HUES64 (cell line): ENCODE results near the gene RASEF.

ENCODE experiments used
- H3K27ac ChIP-seq: 2 replicates; pipeline ENCODE4 v1.7.0; 2013; ENCODE audit warnings: low read depth, low read length, inconsistent platforms
- H3K27me3 ChIP-seq: 2 replicates; pipeline ENCODE4 v1.6.1; 2013; ENCODE audit warnings: mild to moderate bottlenecking, low read length; ENCODE audit not compliant: insufficient read depth
- H3K36me3 ChIP-seq: 2 replicates; pipeline ENCODE4 v1.6.1; 2013; ENCODE audit warnings: mild to moderate bottlenecking, low read length; ENCODE audit not compliant: insufficient read depth
- H3K4me1 ChIP-seq: 2 replicates; pipeline ENCODE4 v1.6.1; 2013; ENCODE audit warnings: mild to moderate bottlenecking, low read length, moderate library complexity; ENCODE audit not compliant: insufficient read depth
- H3K4me3 ChIP-seq: 2 replicates; pipeline ENCODE4 v1.5.1; 2013; ENCODE audit warnings: mild to moderate bottlenecking, low read length, moderate library complexity
- H3K9ac ChIP-seq: 2 replicates; pipeline ENCODE4 v1.6.1; 2013; ENCODE audit warnings: mild to moderate bottlenecking, low read depth, low read length
- H3K9me3 ChIP-seq: 2 replicates; pipeline ENCODE4 v1.6.1; 2013; ENCODE audit warnings: low read depth, low read length; ENCODE audit not compliant: insufficient read depth
- WGBS: fragments of 150-250, 120-280 bp; methylation state at CpG from one replicate; pipeline ENCODE4 v1.1.7; 2013; ENCODE audit warnings: missing lambda C conversion rate; 5-methylcytosine and 5-hydroxymethylcytosine counted together

The RASEF gene

DNA sequence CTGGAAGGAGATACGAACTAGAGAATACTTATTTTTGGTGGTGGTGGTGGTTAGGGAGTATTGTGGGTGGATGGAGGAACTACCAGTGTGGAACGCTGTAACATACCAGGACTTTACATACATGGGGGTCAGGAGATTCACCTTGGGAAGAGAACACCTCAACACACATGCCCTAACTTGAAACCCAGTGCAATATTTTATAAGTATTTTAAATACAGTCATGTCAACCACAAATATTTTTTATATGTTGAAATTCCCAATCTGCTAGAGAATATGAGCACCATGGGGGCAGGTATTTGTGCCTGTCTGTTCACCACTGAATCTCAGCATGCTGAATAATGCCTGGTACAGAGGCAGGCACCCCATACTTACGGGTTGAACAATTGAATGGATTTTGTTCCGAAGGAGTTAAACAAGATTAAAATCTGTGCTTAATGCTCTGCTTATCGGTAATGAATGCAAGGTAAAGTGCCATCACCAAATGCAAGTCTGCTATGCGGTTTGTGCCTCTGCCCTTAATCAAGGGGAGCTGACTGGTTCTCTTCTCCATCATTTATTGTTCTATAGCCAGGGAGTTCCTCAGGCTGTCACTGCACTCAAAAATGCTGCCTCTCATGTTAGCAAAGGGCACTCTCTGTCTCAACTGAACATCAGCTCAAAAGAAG lies 65.3 kb downstream of the RASEF start:
- no peaks in the 10 kb centered on the region for H3K9me3 ChIP-seq
- no peak overlapping the region for H3K9ac ChIP-seq
- no peaks in the 10 kb centered on the region for H3K36me3 ChIP-seq
- no peak overlapping the region for H3K27ac ChIP-seq
- no peaks in the 10 kb centered on the region; the same call in 1 of the 2 replicates for H3K4me1 ChIP-seq
- H3K27me3 ChIP-seq: no peaks in the 10 kb centered on the region
- no peak overlapping the region for H3K4me3 ChIP-seq
- WGBS: 92% methylated on average over 5 of the region's 6 CpGs

DNA sequence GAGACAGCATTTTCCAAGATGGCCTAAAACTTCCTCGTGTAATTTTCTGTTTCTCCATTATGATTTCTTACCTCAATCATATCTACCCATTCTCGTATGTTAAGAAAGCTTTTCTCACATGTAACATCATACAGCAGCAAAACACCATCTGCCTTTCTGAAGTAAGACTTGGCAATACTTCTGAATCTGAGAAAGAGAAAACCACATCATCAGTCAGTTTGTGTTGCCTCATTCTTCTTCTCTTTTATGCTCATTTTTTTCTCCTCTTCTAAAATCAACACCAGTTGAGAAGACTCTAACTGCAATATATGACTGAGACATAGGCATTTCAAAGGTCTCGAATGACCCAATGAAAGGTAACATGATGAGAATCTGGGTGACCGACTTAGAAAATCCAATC lies 66.0 kb downstream of the RASEF start:
- H3K27me3 ChIP-seq: no peaks in the 10 kb centered on the region
- no peaks in the 10 kb centered on the region for H3K9me3 ChIP-seq
- 98% methylated on average over 4 of the region's 4 CpGs for WGBS
- no peak overlapping the region for H3K27ac ChIP-seq
- no peaks in the 10 kb centered on the region; the same call in 1 of the 2 replicates for H3K4me1 ChIP-seq
- H3K36me3 ChIP-seq: no peaks in the 10 kb centered on the region
- H3K9ac ChIP-seq: no peak overlapping the region
- H3K4me3 ChIP-seq: no peak overlapping the region

- H3K4me3 ChIP-seq: no peak overlapping the region
- H3K27ac ChIP-seq: no peak overlapping the region
- H3K4me1 ChIP-seq: no peaks in the 10 kb centered on the region; the same call in 1 of the 2 replicates
- no peaks in the 10 kb centered on the region for H3K9me3 ChIP-seq
- no peaks in the 10 kb centered on the region for H3K36me3 ChIP-seq
- H3K9ac ChIP-seq: no peak overlapping the region
- 94% methylated on average over 8 of the region's 8 CpGs for WGBS
- H3K27me3 ChIP-seq: no peaks in the 10 kb centered on the region
These were observed 68.9 kb downstream of the RASEF start for GRCh38 chr9:82993856-82994605.

DNA sequence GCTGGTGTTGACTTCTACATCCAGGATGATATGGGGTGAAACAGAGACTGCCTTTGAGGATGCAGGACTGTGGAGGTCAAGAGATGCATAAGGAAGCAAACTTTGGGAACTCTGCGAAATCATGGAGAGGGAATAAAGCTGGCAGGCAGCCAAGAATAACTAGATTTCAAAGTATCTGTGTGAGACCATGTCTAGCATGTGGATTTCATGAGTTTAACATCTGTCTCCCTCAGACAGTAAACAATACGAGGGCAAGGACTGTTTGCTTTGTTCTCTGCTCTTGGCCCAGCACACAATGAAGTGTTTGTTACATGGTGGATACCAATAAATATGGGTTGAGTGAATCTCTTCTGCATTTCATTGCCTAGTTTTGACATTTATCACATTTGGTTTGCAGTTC lies 71.3 kb downstream of the RASEF start:
- Histone ChIP-seq H3K36me3 (no peaks in the 10 kb centered on the region), H3K27me3 (no peaks in the 10 kb centered on the region), H3K9ac (no peak overlapping the region), H3K27ac (no peak overlapping the region), H3K4me3 (no peak overlapping the region), H3K9me3 (no peaks in the 10 kb centered on the region), H3K4me1 (no peaks in the 10 kb centered on the region)
- WGBS: over 99% methylated on average over 2 of the region's 2 CpGs

DNA sequence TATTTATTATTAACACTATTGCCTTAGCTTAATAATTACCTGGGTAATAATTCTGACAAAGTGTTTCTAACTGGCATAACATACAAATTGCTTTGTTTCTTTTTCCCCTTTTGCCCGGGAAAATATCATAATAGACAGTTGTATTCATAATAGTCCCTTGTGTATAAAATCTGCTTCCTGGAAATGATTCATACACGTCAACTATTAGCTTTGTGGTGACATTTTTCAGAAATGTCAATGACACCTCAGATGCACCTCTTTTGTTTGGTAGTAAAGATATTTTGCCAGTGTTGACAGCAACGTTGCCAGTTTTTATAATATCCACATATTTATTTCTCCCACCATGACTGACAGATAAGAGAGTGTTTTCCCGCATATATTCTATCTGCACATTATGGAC lies 73.0 kb downstream of the RASEF start:
- WGBS: 100% methylated on average over 3 of the region's 4 CpGs

GRCh38 chr9:82988488-82988887 lies 74.5 kb downstream of the RASEF start:
- Histone ChIP-seq H3K27me3 (no peaks in the 10 kb centered on the region), H3K4me1 (no peaks in the 10 kb centered on the region), H3K36me3 (no peaks in the 10 kb centered on the region), H3K27ac (no peak overlapping the region), H3K9ac (no peak overlapping the region), H3K4me3 (no peak overlapping the region), H3K9me3 (no peaks in the 10 kb centered on the region)
- WGBS: 87% methylated on average over 9 of the region's 9 CpGs

More for the DNA sequence above, 73.0 kb downstream of the RASEF start:
- no peaks in the 10 kb centered on the region for H3K27me3 ChIP-seq
- H3K9ac ChIP-seq: no peak overlapping the region
- no peak overlapping the region for H3K4me3 ChIP-seq
- H3K27ac ChIP-seq: no peak overlapping the region
- no peaks in the 10 kb centered on the region for H3K9me3 ChIP-seq
- no peaks in the 10 kb centered on the region for H3K36me3 ChIP-seq
- no peaks in the 10 kb centered on the region for H3K4me1 ChIP-seq

GRCh38 chr9:82987370-82988189 lies 75.4 kb downstream of the RASEF start:
- no peaks in the 10 kb centered on the region for H3K4me1 ChIP-seq
- H3K27me3 ChIP-seq: no peaks in the 10 kb centered on the region
- H3K36me3 ChIP-seq: no peaks in the 10 kb centered on the region
- no peak overlapping the region for H3K9ac ChIP-seq
- no peak overlapping the region for H3K27ac ChIP-seq
- no peaks in the 10 kb centered on the region for H3K9me3 ChIP-seq
- H3K4me3 ChIP-seq: no peak overlapping the region
- 85% methylated on average over 5 of the region's 5 CpGs for WGBS

- H3K27me3 ChIP-seq: no peaks in the 10 kb centered on the region
- H3K4me1 ChIP-seq: no peaks in the 10 kb centered on the region
- H3K4me3 ChIP-seq: no peak overlapping the region
- no peak overlapping the region for H3K9ac ChIP-seq
- no peak overlapping the region for H3K27ac ChIP-seq
- no peaks in the 10 kb centered on the region for H3K36me3 ChIP-seq
- 92% methylated on average over 1 of the region's 1 CpG for WGBS
- 0 out of 2 replicates have a peak, but pooled peaks cover 6% of the 10 kb centered on the region for H3K9me3 ChIP-seq
These were observed 81.4 kb downstream of the RASEF start for GRCh38 chr9:82981552-82981951.

DNA sequence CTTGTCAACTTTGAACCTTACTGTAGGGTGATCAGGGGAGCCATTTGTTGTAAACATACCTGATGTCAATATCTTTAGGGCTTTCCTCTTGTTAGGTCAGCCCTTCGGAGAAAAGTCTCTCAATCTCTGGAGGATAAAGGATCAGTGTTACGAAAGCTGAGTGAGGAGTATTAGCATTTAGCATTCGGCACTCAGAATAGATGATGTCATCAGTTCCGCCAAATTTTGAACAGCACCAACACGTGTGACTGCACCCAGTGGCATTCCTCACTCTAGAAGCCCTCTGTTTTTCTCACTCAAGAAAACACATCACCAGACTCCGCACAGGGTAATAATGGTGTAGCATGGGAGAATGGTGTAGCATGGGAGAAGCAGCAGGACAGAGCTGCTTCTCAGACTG lies 87.8 kb downstream of the RASEF start:
- no peak overlapping the region for H3K27ac ChIP-seq
- H3K27me3 ChIP-seq: no peaks in the 10 kb centered on the region
- no peaks in the 10 kb centered on the region for H3K36me3 ChIP-seq
- no peak overlapping the region for H3K4me3 ChIP-seq
- H3K4me1 ChIP-seq: no peaks in the 10 kb centered on the region
- 77% methylated on average over 5 of the region's 6 CpGs for WGBS
- peaks cover 6% of the 10 kb centered on the region; the same call in 1 of the 2 replicates for H3K9me3 ChIP-seq
- no peak overlapping the region for H3K9ac ChIP-seq

DNA sequence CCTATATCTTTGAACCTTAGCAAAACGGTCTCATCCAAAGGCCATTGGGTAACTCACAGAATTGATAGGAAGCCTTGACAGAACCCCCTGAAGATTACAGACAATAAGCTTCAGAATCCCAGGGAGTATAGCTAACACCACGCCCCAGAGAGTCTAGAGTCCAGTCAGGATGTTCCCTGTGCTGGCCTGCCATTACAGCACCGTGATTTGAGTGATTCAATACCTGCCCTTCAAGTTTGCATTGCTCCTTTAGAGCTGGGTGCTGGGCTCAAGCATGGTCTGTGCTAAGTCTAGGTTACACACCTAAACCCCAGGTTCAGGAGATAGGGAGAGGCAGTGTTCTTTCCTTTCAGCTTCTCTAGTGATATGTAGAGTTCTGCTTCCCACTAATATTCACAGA lies 90.5 kb downstream of the RASEF start:
- no peak overlapping the region for H3K9ac ChIP-seq
- no peaks in the 10 kb centered on the region for H3K36me3 ChIP-seq
- H3K9me3 ChIP-seq: peaks cover 5% of the 10 kb centered on the region; the same call in 1 of the 2 replicates
- no peak overlapping the region for H3K27ac ChIP-seq
- no peaks in the 10 kb centered on the region for H3K4me1 ChIP-seq
- 92% methylated on average over 3 of the region's 3 CpGs for WGBS
- H3K27me3 ChIP-seq: no peaks in the 10 kb centered on the region
- H3K4me3 ChIP-seq: no peak overlapping the region

- no peaks in the 10 kb centered on the region for H3K4me1 ChIP-seq
- H3K27ac ChIP-seq: no peak overlapping the region
- no peaks in the 10 kb centered on the region; the same call in 1 of the 2 replicates for H3K9me3 ChIP-seq
- H3K9ac ChIP-seq: no peak overlapping the region
- H3K27me3 ChIP-seq: no peaks in the 10 kb centered on the region
- no peak overlapping the region for H3K4me3 ChIP-seq
- no peaks in the 10 kb centered on the region for H3K36me3 ChIP-seq
- 100% methylated on average over 3 of the region's 3 CpGs for WGBS
These were observed 92.6 kb downstream of the RASEF start for GRCh38 chr9:82970359-82970758.
